Liver (tissue), 9 donors: ENCODE measurements around the gene ERICH4. TPM values are rescaled to one million over a fixed set of nuclear protein-coding genes. Genes with fewer than 3 reads are reported as not detected.

Experiments used
- DNase-seq: peaks from one replicate; pipeline ENCODE4 v3.0.0-alpha.2; 2017; ENCODE audit warnings: low spot score
- H3K27ac ChIP-seq, 2 donors: one replicate each; pipeline ENCODE4 v1.7.0; 2013; ENCODE audit warnings: inconsistent platforms in 2 of 2, low read length in 2 of 2, control low read depth in 1 of 2, low read depth in 1 of 2, mild to moderate bottlenecking in 1 of 2
- H3K27me3 ChIP-seq, 4 donors: one replicate each; pipeline versions ENCODE4 v1.6.1 to v1.7.0; 2013; ENCODE audit warnings: low read length in 3 of 4, inconsistent platforms in 1 of 4, mild to moderate bottlenecking in 1 of 4, moderate library complexity in 1 of 4; ENCODE audit not compliant: control insufficient read depth in 4 of 4, insufficient read depth in 4 of 4
- H3K36me3 ChIP-seq, 4 donors: one replicate each; pipeline versions ENCODE4 v1.6.1 to v1.7.0; 2013; ENCODE audit warnings: low read length in 3 of 4, mild to moderate bottlenecking in 3 of 4, low read depth in 1 of 4, moderate library complexity in 1 of 4; ENCODE audit not compliant: control insufficient read depth in 4 of 4, insufficient read depth in 3 of 4
- H3K4me1 ChIP-seq, 4 donors: one replicate each; pipeline versions ENCODE4 v1.6.1 to v1.7.0; 2013; ENCODE audit warnings: low read length in 3 of 4, mild to moderate bottlenecking in 3 of 4, moderate library complexity in 1 of 4; ENCODE audit not compliant: control insufficient read depth in 4 of 4, insufficient read depth in 4 of 4
- H3K4me3 ChIP-seq, 3 donors: one replicate each; pipeline versions ENCODE4 v1.6.1 to v1.7.0; 2013; ENCODE audit warnings: low read length in 3 of 3, control low read depth in 1 of 3, low read depth in 1 of 3, mild to moderate bottlenecking in 1 of 3
- H3K9ac ChIP-seq, 2 donors: one replicate each; pipeline ENCODE4 v1.7.0; 2013; ENCODE audit warnings: low read length in 2 of 2, mild to moderate bottlenecking in 2 of 2, moderate library complexity in 2 of 2, control low read depth in 1 of 2, low read depth in 1 of 2
- H3K9me3 ChIP-seq, 4 donors: one replicate each; pipeline versions ENCODE4 v1.6.1 to v1.7.0; 2013; ENCODE audit warnings: low read length in 3 of 4; ENCODE audit not compliant: control insufficient read depth in 4 of 4
- EGR1 ChIP-seq, 2 donors: IDR thresholded peaks; 2 replicates each; pipeline ENCODE4 v1.6.1; 2016 to 2018; ENCODE audit warnings: antibody characterized with exemption in 2 of 2, low read depth in 2 of 2
- FOXA1 ChIP-seq: IDR thresholded peaks from 2 replicates; pipeline ENCODE4 v1.6.1; 2016; ENCODE audit warnings: antibody characterized with exemption
- FOXA2 ChIP-seq: IDR thresholded peaks from 2 replicates; pipeline ENCODE4 v1.6.1; 2016; ENCODE audit warnings: antibody characterized with exemption
- GABPA ChIP-seq, 2 donors: IDR thresholded peaks in 1 of 2; conservative IDR thresholded peaks in 1 of 2; 2 replicates each; pipeline ENCODE4 v1.6.1; 2016; ENCODE audit warnings: antibody characterized with exemption in 2 of 2, mild to moderate bottlenecking in 1 of 2, moderate library complexity in 1 of 2
- HNF4A ChIP-seq, 2 donors: conservative IDR thresholded peaks; 2 replicates each; pipeline ENCODE4 v1.6.1; 2016; ENCODE audit warnings: antibody characterized with exemption in 2 of 2, mild to moderate bottlenecking in 2 of 2
- HNF4G ChIP-seq: IDR thresholded peaks from 2 replicates; pipeline ENCODE4 v1.6.1; 2016; ENCODE audit warnings: antibody characterized with exemption
- JUND ChIP-seq, 2 donors: IDR thresholded peaks; 2 replicates each; pipeline ENCODE4 v1.6.1; 2016; ENCODE audit warnings: antibody characterized with exemption in 2 of 2
- NR2F2 ChIP-seq: IDR thresholded peaks from 2 replicates; pipeline ENCODE4 v1.6.1; 2016; ENCODE audit warnings: antibody characterized with exemption
- RAD21 ChIP-seq, 2 donors: IDR thresholded peaks; 2 replicates each; pipeline ENCODE4 v1.6.1; 2016; ENCODE audit warnings: antibody characterized with exemption in 2 of 2, mild to moderate bottlenecking in 2 of 2
- RXRA ChIP-seq, 2 donors: IDR thresholded peaks; 2 replicates each; pipeline ENCODE4 v1.6.1; 2017 to 2018; ENCODE audit warnings: antibody characterized with exemption in 2 of 2, mild to moderate bottlenecking in 1 of 2
- SP1 ChIP-seq: IDR thresholded peaks from 2 replicates; pipeline ENCODE4 v1.6.1; 2018; ENCODE audit warnings: antibody characterized with exemption, mild to moderate bottlenecking
- TAF1 ChIP-seq: conservative IDR thresholded peaks from 2 replicates; pipeline ENCODE4 v1.6.1; 2016; ENCODE audit warnings: antibody characterized with exemption, mild to moderate bottlenecking
- YY1 ChIP-seq: IDR thresholded peaks from 2 replicates; pipeline ENCODE4 v1.6.1; 2016; ENCODE audit warnings: antibody characterized with exemption, mild to moderate bottlenecking
- WGBS: extraction: QIAGEN DNeasy Blood & Tissue Kit; methylation state at CpG from one replicate; pipeline ENCODE4 v1.1.7; 2013; 5-methylcytosine and 5-hydroxymethylcytosine counted together
- polyA plus RNA-seq, 2 donors: library from polyadenylated mRNA; stranded (reverse) in 1 of 2; unstranded in 1 of 2; fragments of 200-250 nt in 1 of 2; fragments of >200 nt in 1 of 2; fragmentation: Nextera tagmentation in 1 of 2; extraction: Ambion mirVana in 1 of 2; gene quantifications; one replicate each; pipeline versions ENCODE4 v1.2.1 to v1.2.3, GENCODE V29; 2013 to 2015
- total RNA-seq, 2 donors: library from RNA; depleted of rRNA; stranded (reverse); fragments of >200 nt; gene quantifications; one replicate each; pipeline ENCODE4 v1.2.3, GENCODE V29; 2014
- TF ChIP-seq, protein P1 (sequence below): IDR thresholded peaks from 2 replicates; pipeline ENCODE4 v1.6.1; 2016; ENCODE audit warnings: antibody characterized with exemption, mild to moderate bottlenecking
- TF ChIP-seq, protein P2 (sequence below): IDR thresholded peaks from 2 replicates; pipeline ENCODE4 v1.6.1; 2016; ENCODE audit warnings: antibody characterized with exemption
- TF ChIP-seq, protein P3 (sequence below): IDR thresholded peaks from 2 replicates; pipeline ENCODE4 v1.6.1; 2016; ENCODE audit warnings: antibody characterized with exemption
- TF ChIP-seq, protein P4 (sequence below): fragments of 150-350 bp; IDR thresholded peaks from 2 replicates; pipeline ENCODE4 v1.5.1; 2017; ENCODE audit warnings: improper control_type of control experiment, low read depth, low read length; ENCODE audit not compliant: missing input control
- TF ChIP-seq, protein P5 (sequence below): IDR thresholded peaks from 2 replicates; pipeline ENCODE4 v1.6.1; 2016; ENCODE audit warnings: antibody characterized with exemption
- donor health status: healthy.
- donor health status: healthy.
- donor health status: healthy.
- donor health status: healthy.
- donor health status: healthy.

The ERICH4 gene
- total and polyA plus RNA-seq, 4 donors: not detected

DNA sequence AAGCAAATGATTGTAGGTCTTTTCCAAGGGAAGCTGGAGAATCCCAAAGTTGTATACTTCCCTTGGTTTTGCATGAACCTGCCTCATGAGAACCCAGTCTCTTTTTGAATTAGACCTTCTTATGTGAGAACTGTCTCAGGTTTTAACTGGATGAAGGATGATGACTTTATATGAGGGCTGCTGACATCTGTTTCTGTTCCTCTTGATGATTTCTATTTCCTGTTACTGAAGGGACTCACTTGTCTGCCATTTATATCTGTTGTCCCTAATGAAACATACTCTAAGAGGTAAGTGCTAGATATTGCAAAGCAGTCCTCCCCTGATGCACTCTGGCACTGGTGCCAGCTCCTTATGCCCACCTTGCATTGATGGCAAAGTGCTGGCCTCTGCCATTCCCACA, 33.6 kb downstream of the ERICH4 start:
- no peak for DNase-seq
- no peak overlapping the region for H3K9ac ChIP-seq
- H3K27ac ChIP-seq: no peak overlapping the region
- no peaks in the 10 kb centered on the region for H3K36me3 ChIP-seq
- peaks cover 0 to 4% (median 3%) of the 10 kb centered on the region in 4 donors for H3K27me3 ChIP-seq
- H3K4me3 ChIP-seq: no peak overlapping the region
- TF ChIP-seq, protein P1, sequence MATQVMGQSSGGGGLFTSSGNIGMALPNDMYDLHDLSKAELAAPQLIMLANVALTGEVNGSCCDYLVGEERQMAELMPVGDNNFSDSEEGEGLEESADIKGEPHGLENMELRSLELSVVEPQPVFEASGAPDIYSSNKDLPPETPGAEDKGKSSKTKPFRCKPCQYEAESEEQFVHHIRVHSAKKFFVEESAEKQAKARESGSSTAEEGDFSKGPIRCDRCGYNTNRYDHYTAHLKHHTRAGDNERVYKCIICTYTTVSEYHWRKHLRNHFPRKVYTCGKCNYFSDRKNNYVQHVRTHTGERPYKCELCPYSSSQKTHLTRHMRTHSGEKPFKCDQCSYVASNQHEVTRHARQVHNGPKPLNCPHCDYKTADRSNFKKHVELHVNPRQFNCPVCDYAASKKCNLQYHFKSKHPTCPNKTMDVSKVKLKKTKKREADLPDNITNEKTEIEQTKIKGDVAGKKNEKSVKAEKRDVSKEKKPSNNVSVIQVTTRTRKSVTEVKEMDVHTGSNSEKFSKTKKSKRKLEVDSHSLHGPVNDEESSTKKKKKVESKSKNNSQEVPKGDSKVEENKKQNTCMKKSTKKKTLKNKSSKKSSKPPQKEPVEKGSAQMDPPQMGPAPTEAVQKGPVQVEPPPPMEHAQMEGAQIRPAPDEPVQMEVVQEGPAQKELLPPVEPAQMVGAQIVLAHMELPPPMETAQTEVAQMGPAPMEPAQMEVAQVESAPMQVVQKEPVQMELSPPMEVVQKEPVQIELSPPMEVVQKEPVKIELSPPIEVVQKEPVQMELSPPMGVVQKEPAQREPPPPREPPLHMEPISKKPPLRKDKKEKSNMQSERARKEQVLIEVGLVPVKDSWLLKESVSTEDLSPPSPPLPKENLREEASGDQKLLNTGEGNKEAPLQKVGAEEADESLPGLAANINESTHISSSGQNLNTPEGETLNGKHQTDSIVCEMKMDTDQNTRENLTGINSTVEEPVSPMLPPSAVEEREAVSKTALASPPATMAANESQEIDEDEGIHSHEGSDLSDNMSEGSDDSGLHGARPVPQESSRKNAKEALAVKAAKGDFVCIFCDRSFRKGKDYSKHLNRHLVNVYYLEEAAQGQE: no peak
- TF ChIP-seq NR2F2 (no peak), RXRA (IDR thresholded peaks at IDR 0.05) (no peak), FOXA1 (no peak), RAD21 (IDR thresholded peaks at IDR 0.05) (no peak), YY1 (no peak), HNF4G (no peak), TAF1 (no peak), HNF4A (conservative IDR thresholded peaks at IDR 0.05) (no peak), GABPA (IDR thresholded peaks at IDR 0.05 in 1 of 2, conservative IDR thresholded peaks at IDR 0.05 in 1 of 2) (no peak), EGR1 (IDR thresholded peaks at IDR 0.05; ENCODE audit: low read depth in 2 of 2) (no peak), FOXA2 (no peak)
- TF ChIP-seq, protein P2, sequence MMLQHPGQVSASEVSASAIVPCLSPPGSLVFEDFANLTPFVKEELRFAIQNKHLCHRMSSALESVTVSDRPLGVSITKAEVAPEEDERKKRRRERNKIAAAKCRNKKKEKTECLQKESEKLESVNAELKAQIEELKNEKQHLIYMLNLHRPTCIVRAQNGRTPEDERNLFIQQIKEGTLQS: no peak
- TF ChIP-seq, protein P3, sequence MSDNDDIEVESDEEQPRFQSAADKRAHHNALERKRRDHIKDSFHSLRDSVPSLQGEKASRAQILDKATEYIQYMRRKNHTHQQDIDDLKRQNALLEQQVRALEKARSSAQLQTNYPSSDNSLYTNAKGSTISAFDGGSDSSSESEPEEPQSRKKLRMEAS: no peak
- no peaks in the 10 kb centered on the region for H3K4me1 ChIP-seq
- no peaks in the 10 kb centered on the region for H3K9me3 ChIP-seq

DNA sequence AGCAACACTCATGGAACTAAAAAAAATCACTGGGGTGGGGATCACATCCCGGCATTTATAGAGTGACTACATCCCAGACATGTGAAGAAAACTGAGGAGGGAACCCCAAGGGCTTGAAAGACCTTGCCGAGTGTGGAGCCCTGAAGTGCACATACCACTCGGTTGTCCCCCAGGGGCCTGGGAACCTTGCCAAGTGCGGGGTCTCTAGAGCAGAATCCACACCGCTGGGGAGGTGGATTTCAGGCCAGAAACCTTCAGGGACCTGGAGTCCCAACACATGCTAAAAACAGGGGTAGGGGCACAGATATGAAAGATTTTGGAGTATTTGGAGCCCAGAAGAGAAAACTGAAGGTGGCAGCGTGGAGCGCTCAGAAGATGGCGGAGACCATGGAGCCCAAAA, 35.2 kb downstream of the ERICH4 start:
- Histone ChIP-seq H3K36me3 (no peaks in the 10 kb centered on the region), H3K9ac (no peak overlapping the region), H3K9me3 (peaks cover 0 to 4% (median 0%) of the 10 kb centered on the region in 4 donors), H3K4me3 (no peak overlapping the region), H3K27ac (peak overlapping the region in 1 of 2 donors; percentile 50), H3K27me3 (peaks cover 0 to 6% (median 3%) of the 10 kb centered on the region in 4 donors), H3K4me1 (no peaks in the 10 kb centered on the region)
- TF ChIP-seq RAD21 (IDR thresholded peaks at IDR 0.05): no peak
- TF ChIP-seq, protein P3: no peak
- TF ChIP-seq SP1: no peak
- TF ChIP-seq HNF4A (conservative IDR thresholded peaks at IDR 0.05): no peak
- no peak for TF ChIP-seq NR2F2
- no peak for TF ChIP-seq JUND (IDR thresholded peaks at IDR 0.05)
- no peak for TF ChIP-seq FOXA1
- TF ChIP-seq YY1: no peak
- TF ChIP-seq HNF4G: no peak
- TF ChIP-seq, protein P4, sequence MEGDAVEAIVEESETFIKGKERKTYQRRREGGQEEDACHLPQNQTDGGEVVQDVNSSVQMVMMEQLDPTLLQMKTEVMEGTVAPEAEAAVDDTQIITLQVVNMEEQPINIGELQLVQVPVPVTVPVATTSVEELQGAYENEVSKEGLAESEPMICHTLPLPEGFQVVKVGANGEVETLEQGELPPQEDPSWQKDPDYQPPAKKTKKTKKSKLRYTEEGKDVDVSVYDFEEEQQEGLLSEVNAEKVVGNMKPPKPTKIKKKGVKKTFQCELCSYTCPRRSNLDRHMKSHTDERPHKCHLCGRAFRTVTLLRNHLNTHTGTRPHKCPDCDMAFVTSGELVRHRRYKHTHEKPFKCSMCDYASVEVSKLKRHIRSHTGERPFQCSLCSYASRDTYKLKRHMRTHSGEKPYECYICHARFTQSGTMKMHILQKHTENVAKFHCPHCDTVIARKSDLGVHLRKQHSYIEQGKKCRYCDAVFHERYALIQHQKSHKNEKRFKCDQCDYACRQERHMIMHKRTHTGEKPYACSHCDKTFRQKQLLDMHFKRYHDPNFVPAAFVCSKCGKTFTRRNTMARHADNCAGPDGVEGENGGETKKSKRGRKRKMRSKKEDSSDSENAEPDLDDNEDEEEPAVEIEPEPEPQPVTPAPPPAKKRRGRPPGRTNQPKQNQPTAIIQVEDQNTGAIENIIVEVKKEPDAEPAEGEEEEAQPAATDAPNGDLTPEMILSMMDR: no peak
- no peak for TF ChIP-seq RXRA (IDR thresholded peaks at IDR 0.05)
- TF ChIP-seq, protein P5, sequence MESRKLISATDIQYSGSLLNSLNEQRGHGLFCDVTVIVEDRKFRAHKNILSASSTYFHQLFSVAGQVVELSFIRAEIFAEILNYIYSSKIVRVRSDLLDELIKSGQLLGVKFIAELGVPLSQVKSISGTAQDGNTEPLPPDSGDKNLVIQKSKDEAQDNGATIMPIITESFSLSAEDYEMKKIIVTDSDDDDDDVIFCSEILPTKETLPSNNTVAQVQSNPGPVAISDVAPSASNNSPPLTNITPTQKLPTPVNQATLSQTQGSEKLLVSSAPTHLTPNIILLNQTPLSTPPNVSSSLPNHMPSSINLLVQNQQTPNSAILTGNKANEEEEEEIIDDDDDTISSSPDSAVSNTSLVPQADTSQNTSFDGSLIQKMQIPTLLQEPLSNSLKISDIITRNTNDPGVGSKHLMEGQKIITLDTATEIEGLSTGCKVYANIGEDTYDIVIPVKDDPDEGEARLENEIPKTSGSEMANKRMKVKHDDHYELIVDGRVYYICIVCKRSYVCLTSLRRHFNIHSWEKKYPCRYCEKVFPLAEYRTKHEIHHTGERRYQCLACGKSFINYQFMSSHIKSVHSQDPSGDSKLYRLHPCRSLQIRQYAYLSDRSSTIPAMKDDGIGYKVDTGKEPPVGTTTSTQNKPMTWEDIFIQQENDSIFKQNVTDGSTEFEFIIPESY: no peak
- TF ChIP-seq EGR1 (IDR thresholded peaks at IDR 0.05; ENCODE audit: low read depth in 2 of 2): no peak
- TF ChIP-seq TAF1: no peak
- TF ChIP-seq, protein P1: no peak
- TF ChIP-seq, protein P2: no peak
- no peak for TF ChIP-seq FOXA2
- no peak for TF ChIP-seq GABPA (IDR thresholded peaks at IDR 0.05 in 1 of 2, conservative IDR thresholded peaks at IDR 0.05 in 1 of 2)
- DNase-seq: no peak
- 55% methylated on average over 8 of the region's 8 CpGs for WGBS
